Measurements from ENCODE around the gene ARL14EP.

The ARL14EP gene

DNA sequence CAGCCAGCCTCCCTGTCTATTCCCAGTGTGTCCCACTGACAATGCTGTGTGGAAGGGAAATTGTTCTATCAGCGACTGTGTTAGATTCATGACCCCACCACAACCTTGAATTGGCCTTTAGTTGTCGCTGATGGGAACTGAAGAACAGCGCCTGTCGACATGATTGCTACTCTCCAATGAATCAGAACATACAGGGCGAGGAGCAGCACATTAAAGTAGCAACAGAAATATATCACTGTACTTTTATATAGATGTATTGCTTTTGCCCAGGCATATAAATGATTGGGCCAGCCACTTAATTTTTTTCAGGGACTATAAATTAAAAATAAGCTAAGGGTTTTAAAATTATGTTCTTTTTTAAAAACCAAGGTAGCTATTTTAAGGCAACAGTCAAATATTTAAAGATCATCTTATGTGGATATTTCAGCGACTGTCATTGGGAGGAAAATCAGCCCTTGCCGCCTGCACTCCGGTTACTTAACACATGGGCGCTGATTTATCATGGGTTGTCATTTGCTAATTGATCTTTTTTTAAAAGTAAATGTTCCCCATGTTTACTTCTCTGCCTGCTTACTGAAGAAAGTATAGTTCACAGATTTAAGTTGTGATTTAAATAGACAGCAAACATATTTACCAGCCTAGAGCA lies 42.1 kb downstream of the ARL14EP start:
- no peak overlapping the region for H3K4me3 ChIP-seq (ENCODE audit: low read depth, low read length)
- TF ChIP-seq, protein P1, sequence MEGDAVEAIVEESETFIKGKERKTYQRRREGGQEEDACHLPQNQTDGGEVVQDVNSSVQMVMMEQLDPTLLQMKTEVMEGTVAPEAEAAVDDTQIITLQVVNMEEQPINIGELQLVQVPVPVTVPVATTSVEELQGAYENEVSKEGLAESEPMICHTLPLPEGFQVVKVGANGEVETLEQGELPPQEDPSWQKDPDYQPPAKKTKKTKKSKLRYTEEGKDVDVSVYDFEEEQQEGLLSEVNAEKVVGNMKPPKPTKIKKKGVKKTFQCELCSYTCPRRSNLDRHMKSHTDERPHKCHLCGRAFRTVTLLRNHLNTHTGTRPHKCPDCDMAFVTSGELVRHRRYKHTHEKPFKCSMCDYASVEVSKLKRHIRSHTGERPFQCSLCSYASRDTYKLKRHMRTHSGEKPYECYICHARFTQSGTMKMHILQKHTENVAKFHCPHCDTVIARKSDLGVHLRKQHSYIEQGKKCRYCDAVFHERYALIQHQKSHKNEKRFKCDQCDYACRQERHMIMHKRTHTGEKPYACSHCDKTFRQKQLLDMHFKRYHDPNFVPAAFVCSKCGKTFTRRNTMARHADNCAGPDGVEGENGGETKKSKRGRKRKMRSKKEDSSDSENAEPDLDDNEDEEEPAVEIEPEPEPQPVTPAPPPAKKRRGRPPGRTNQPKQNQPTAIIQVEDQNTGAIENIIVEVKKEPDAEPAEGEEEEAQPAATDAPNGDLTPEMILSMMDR (IDR thresholded peaks at IDR 0.05; ENCODE audit: low read depth, low read length, missing control alignments) = no peak
- DNase-seq (ENCODE audit: low read depth) = no peak

DNA sequence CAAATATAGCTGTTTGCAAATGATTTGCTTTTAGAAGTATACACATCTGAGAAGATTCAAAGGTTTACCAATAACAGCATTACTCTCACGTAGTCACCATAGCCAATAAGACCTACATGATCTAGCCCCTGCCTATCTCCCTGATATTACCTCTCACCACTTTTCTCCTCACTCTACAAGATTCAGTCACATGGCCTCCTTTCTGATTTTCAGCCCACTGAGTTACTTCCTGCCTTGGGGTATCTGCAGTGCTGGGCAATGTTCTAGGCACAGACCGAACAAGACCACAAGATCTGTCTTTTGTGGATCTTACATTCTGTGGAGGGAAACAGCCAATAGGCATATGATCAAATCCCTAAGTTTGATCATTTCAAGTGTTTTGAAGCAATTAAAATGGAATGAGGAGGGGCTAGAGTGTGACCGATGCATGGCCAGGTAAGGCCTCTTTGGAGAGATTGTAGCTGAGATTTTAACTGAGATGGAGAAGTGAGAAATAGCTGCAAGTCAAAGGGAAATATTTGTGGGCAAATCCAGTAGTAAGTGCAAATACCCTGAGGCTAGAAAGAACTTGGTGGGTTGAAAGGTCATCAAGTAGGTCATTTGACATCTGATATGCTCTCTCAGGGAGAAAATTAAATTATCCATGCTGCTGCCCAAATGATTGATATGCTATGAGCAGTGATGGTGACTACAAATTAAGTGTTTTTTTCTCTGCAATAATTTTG lies 43.1 kb downstream of the ARL14EP start:
- H3K4me3 ChIP-seq (ENCODE audit: low read depth, low read length) = no peak overlapping the region
- DNase-seq (ENCODE audit: low read depth) = peak; percentile 15
- TF ChIP-seq, protein P1 (IDR thresholded peaks at IDR 0.05; ENCODE audit: low read depth, low read length, missing control alignments) = no peak

DNA sequence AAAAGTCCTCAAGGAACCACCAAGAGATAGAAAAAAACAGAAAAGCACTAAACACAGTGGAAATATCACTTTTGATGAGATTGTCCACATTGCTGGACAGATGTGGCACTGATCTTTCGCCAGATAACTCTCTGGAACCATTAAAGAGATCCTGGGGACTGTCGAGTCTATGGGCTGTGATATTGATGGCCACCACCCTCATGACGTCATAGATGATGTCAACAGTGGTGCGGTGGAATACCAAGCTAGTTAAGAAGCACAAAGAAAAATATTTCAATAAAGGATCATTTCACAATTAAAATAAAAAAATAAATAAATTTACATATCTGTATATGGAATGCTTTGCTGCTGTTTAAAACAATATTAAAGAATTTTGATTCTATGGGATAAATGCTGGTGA lies 45.5 kb downstream of the ARL14EP start:
- DNase-seq (ENCODE audit: low read depth) = no peak
- no peak overlapping the region for H3K4me3 ChIP-seq (ENCODE audit: low read depth, low read length)
- TF ChIP-seq, protein P1 (IDR thresholded peaks at IDR 0.05; ENCODE audit: low read depth, low read length, missing control alignments) = no peak

DNA sequence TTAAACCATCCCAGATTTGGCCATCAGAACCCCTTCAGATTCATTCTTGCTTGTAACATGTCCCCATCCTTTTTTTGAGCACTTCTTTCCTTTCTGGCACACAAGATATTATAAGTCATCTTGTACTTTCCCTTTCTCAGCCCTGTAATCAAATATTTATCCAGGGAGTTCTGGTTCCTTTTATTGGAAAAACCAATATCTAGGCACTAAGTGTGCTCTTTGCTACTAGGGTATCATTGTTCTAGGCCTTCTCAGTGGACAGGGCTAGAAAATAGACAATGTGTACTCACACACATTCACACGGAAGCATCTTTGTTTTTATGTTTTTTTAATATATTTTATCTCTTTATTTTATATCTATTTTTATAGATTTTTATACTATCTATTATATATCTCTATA lies 47.3 kb downstream of the ARL14EP start:
- TF ChIP-seq, protein P1 (IDR thresholded peaks at IDR 0.05; ENCODE audit: low read depth, low read length, missing control alignments) = no peak
- DNase-seq (ENCODE audit: low read depth) = no peak
- no peak overlapping the region for H3K4me3 ChIP-seq (ENCODE audit: low read depth, low read length)

DNA sequence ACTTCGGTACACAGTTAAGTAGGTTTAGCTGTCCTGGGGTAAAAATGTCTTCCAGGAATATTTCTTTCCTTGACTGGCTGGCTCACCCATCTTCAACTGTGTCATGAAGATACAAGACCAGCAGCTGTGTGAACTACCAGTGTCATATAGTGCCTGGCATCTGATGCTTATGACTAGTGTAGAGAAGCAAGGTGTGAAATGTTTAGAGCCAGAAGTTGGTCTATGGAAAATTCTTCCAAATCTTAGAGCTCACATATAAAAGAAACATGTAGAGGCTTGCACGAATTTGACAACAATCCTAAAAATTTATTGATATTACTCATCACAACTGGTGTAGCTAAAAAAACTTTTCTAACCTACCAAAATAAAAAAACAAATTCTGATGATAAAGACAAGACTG lies 54.4 kb downstream of the ARL14EP start:
- DNase-seq (ENCODE audit: low read depth) = no peak
- no peak overlapping the region for H3K4me3 ChIP-seq (ENCODE audit: low read depth, low read length)
- TF ChIP-seq, protein P1 (IDR thresholded peaks at IDR 0.05; ENCODE audit: low read depth, low read length, missing control alignments) = no peak

DNA sequence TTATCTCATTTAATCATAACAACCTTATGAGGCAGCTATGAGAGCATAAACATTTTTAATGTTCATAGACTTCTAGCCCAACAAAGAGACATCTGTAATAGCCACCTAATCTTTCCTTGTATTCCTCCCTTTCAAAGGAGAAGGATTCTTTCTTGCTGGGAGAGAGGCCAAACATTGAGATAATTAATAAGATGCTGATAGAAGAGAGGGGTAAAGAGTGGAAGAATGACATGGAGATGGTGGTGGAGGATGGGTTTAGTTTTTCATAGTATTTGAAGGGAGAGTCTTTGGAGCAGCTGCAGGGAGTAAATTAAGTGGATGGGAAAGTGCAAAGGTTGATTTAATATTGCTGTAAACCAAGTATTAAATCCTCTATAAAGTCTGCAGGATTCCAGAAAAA lies 57.9 kb downstream of the ARL14EP start:
- TF ChIP-seq, protein P1 (IDR thresholded peaks at IDR 0.05; ENCODE audit: low read depth, low read length, missing control alignments) = no peak
- no peak overlapping the region for H3K4me3 ChIP-seq (ENCODE audit: low read depth, low read length)
- DNase-seq (ENCODE audit: low read depth) = no peak

DNA sequence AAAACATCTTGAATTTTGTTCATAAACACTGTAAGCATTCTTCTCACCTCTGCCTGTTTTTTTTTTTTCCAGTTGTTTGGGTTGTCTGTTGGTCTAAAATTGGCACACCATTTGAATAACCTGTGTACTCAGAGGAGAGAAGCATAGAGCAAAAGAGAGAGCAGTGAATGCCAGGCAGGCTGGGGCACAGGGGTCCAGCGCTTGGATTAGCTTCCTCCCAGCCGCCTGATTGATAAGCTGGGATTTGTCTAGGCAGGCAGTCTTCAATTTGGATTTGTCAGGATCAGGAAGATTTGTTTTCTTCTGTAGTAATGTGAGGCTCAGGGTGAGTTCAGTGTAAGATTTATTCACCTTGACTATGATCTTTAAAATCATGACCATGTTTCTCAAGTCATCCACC lies 59.0 kb downstream of the ARL14EP start:
- TF ChIP-seq, protein P1 (IDR thresholded peaks at IDR 0.05; ENCODE audit: low read depth, low read length, missing control alignments) = no peak
- no peak overlapping the region for H3K4me3 ChIP-seq (ENCODE audit: low read depth, low read length)
- DNase-seq (ENCODE audit: low read depth) = no peak
